ENCODE data around the gene RNF212B. TPM values are rescaled to one million over a fixed set of nuclear protein-coding genes. Genes with fewer than 3 reads are reported as not detected.
A peak's percentile ranks its signal among the peaks of the same experiment; 100 is the strongest.

Gene RNF212B
- total RNA-seq, 1 donor from 2014 or later, result not detected

- Histone ChIP-seq H3K4me3 (ENCODE audit: low read depth, low read length) (no peak overlapping the region), H3K27me3 (ENCODE audit: control insufficient read depth, insufficient read depth, low read length) (no peaks in the 10 kb centered on the region), H3K36me3 (ENCODE audit: control insufficient read depth, insufficient read depth, low read length) (no peaks in the 10 kb centered on the region)
- no peak for DNase-seq (ENCODE audit: low read depth)
- no peak for TF ChIP-seq CTCF (IDR thresholded peaks at IDR 0.05; ENCODE audit: insufficient read depth, low read length, poor library complexity, severe bottlenecking)
Observed at GRCh38 chr14:23297096-23297495, 59.4 kb downstream of the RNF212B start.

GRCh38 chr14:23297611-23298277 is 60.0 kb downstream of the RNF212B start:
- no peak for TF ChIP-seq CTCF (IDR thresholded peaks at IDR 0.05; ENCODE audit: insufficient read depth, low read length, poor library complexity, severe bottlenecking)
- no peaks in the 10 kb centered on the region for H3K27me3 ChIP-seq (ENCODE audit: control insufficient read depth, insufficient read depth, low read length)

GRCh38 chr14:23299211-23299957 is 61.6 kb downstream of the RNF212B start:
- no peak for DNase-seq (ENCODE audit: low read depth)
- H3K27me3 ChIP-seq (ENCODE audit: control insufficient read depth, insufficient read depth, low read length), result no peaks in the 10 kb centered on the region
- H3K4me3 ChIP-seq (ENCODE audit: low read depth, low read length), result no peak overlapping the region
- H3K36me3 ChIP-seq (ENCODE audit: control insufficient read depth, insufficient read depth, low read length), result no peaks in the 10 kb centered on the region
- TF ChIP-seq CTCF (IDR thresholded peaks at IDR 0.05; ENCODE audit: insufficient read depth, low read length, poor library complexity, severe bottlenecking), result peak; percentile 46

More at GRCh38 chr14:23297611-23298277, 60.0 kb downstream of the RNF212B start:
- Histone ChIP-seq H3K36me3 (ENCODE audit: control insufficient read depth, insufficient read depth, low read length) (no peaks in the 10 kb centered on the region), H3K4me3 (ENCODE audit: low read depth, low read length) (no peak overlapping the region)
- DNase-seq (ENCODE audit: low read depth), result no peak

GRCh38 chr14:23299986-23300686 is 62.4 kb downstream of the RNF212B start:
- H3K36me3 ChIP-seq (ENCODE audit: control insufficient read depth, insufficient read depth, low read length), result no peaks in the 10 kb centered on the region
- no peaks in the 10 kb centered on the region for H3K27me3 ChIP-seq (ENCODE audit: control insufficient read depth, insufficient read depth, low read length)
- no peak for DNase-seq (ENCODE audit: low read depth)
- peak overlapping the region; percentile 54 for H3K4me3 ChIP-seq (ENCODE audit: low read depth, low read length)
- TF ChIP-seq CTCF (IDR thresholded peaks at IDR 0.05; ENCODE audit: insufficient read depth, low read length, poor library complexity, severe bottlenecking), result no peak

- Histone ChIP-seq H3K36me3 (ENCODE audit: control insufficient read depth, insufficient read depth, low read length) (no peaks in the 10 kb centered on the region), H3K27me3 (ENCODE audit: control insufficient read depth, insufficient read depth, low read length) (no peaks in the 10 kb centered on the region), H3K4me3 (ENCODE audit: low read depth, low read length) (peak overlapping the region; percentile 54)
- no peak for DNase-seq (ENCODE audit: low read depth)
- no peak for TF ChIP-seq CTCF (IDR thresholded peaks at IDR 0.05; ENCODE audit: insufficient read depth, low read length, poor library complexity, severe bottlenecking)
Observed at GRCh38 chr14:23300687-23301223, 63.0 kb downstream of the RNF212B start.
